Caco-2 (cell line): ENCODE results near the gene CDADC1. TPM values are rescaled to one million over a fixed set of nuclear protein-coding genes. Genes with fewer than 3 reads are reported as not detected.

ENCODE experiments used
- BruUV-seq: library from RNA; stranded (reverse); fragments of 400-500 nt; replicated peaks from 2 replicates; lab custom pipeline; 2021; lab: Mats Ljungman, UMichigan
- CTCF ChIA-PET: fragments of 300-600 bp; sonication (Branson Sonifier 250); formaldehyde crosslinking; loops from one replicate; lab custom pipeline; 2022; ENCODE audit warnings: antibody characterized with exemption; lab: Charles Lee
- POLR2A ChIA-PET: fragments of 300-600 bp; sonication (Branson Sonifier 250); formaldehyde crosslinking; loops from one replicate; lab custom pipeline; 2022; ENCODE audit warnings: antibody characterized with exemption; lab: Charles Lee
- DNase-seq, 2 experiments: peaks; one replicate each; pipeline versions ENCODE4 v3.0.0 to v3.0.0-alpha.2; 2020 to 2022
- H3K27me3 ChIP-seq: replicated peaks from 2 replicates; pipeline ENCODE4 v1.6.0; 2011; ENCODE audit warnings: low read length; ENCODE audit not compliant: control insufficient read depth, insufficient read depth
- H3K36me3 ChIP-seq: 2 replicates; pipeline ENCODE4 v1.5.1; 2011; ENCODE audit warnings: low read length; ENCODE audit not compliant: control insufficient read depth, insufficient read depth
- H3K4me1 ChIP-seq: fragments of 250-450 bp; sonication (Bioruptor Pico); 2 replicates; pipeline ENCODE4 v1.5.1; 2020; ENCODE audit warnings: mild to moderate bottlenecking
- H3K4me3 ChIP-seq: 2 replicates; pipeline ENCODE4 v1.5.1; 2011; ENCODE audit warnings: low read depth, mild to moderate bottlenecking, control low read depth, low read length
- H3K9me3 ChIP-seq: fragments of 250-450 bp; sonication (Bioruptor Pico); 2 replicates; pipeline ENCODE4 v1.5.1; 2020; ENCODE audit warnings: mild to moderate bottlenecking, moderate library complexity
- H3K27ac Mint-ChIP-seq: one replicate; pipeline ENCODE4 v1.8.0; 2022; ENCODE audit warnings: mixed read lengths; ENCODE audit not compliant: unreplicated experiment
- H3K27me3 Mint-ChIP-seq: one replicate; pipeline ENCODE4 v1.8.0; 2022; ENCODE audit warnings: mixed read lengths; ENCODE audit not compliant: insufficient read depth, unreplicated experiment
- H3K36me3 Mint-ChIP-seq: one replicate; pipeline ENCODE4 v1.8.0; 2022; ENCODE audit warnings: mild to moderate bottlenecking, mixed read lengths; ENCODE audit not compliant: insufficient read depth, unreplicated experiment
- H3K4me1 Mint-ChIP-seq: one replicate; pipeline ENCODE4 v1.8.0; 2022; ENCODE audit warnings: low read depth, mixed read lengths; ENCODE audit not compliant: unreplicated experiment
- H3K4me3 Mint-ChIP-seq: one replicate; pipeline ENCODE4 v1.8.0; 2022; ENCODE audit warnings: mild to moderate bottlenecking, moderate library complexity, mixed read lengths; ENCODE audit not compliant: unreplicated experiment
- H3K9me3 Mint-ChIP-seq: one replicate; pipeline ENCODE4 v1.8.0; 2022; ENCODE audit warnings: mixed read lengths; ENCODE audit not compliant: unreplicated experiment
- CTCF ChIP-seq, 2 experiments: fragments of 200-600 bp in 1 of 2; IDR thresholded peaks; 1 replicate in 1 of 2; 2 replicates in 1 of 2; pipeline versions ENCODE4 v1.5.1 to v1.8.0; 2011 to 2022; ENCODE audit warnings: antibody characterized with exemption in 1 of 2, control low read depth in 1 of 2, inconsistent platforms in 1 of 2, low read depth in 1 of 2, low read length in 1 of 2, mild to moderate bottlenecking in 1 of 2, moderate library complexity in 1 of 2; ENCODE audit not compliant: insufficient read depth in 1 of 2, severe bottlenecking in 1 of 2, unreplicated experiment in 1 of 2
- intact Hi-C: fragments of 100-400 bp; cut with micrococcal nuclease; formaldehyde crosslinking; loops from one replicate; pipeline ENCODE4 v1.10.0; 2022; ENCODE audit not compliant: unreplicated experiment
- total RNA-seq: library from RNA; stranded (reverse); gene quantifications from 2 replicates; pipeline ENCODE4 v1.2.3, GENCODE V29; 2022

Gene CDADC1
- total RNA-seq, 1 experiment from 2014 or later = 14.4 TPM

GRCh38 chr13:49210114-49210513, 37.6 kb upstream of the CDADC1 start:
- Histone ChIP-seq H3K9me3 (no peaks in the 10 kb centered on the region), H3K36me3 (0 out of 2 replicates have a peak, but pooled peaks cover 1% of the 10 kb centered on the region), H3K4me1 (no peaks in the 10 kb centered on the region), H3K4me3 (no peak overlapping the region), H3K27me3 (no peaks in the 10 kb centered on the region)
- Mint-ChIP-seq H3K27me3 (no peaks in the 10 kb centered on the region), H3K4me1 (no peaks in the 10 kb centered on the region), H3K9me3 (no peaks in the 10 kb centered on the region), H3K27ac (no peak overlapping the region), H3K4me3 (no peak overlapping the region), H3K36me3 (no peaks in the 10 kb centered on the region)
- TF ChIP-seq CTCF (IDR thresholded peaks at IDR 0.05; ENCODE audit: insufficient read depth in 1 of 2, low read depth in 1 of 2, low read length in 1 of 2, severe bottlenecking in 1 of 2, unreplicated experiment in 1 of 2) = no peak
- no peak for DNase-seq
- POLR2A ChIA-PET = no interaction called here
- intact Hi-C loops = no loop called here
- no TSS peak for BruUV-seq
- CTCF ChIA-PET = no interaction called here

- ChIA-PET POLR2A (no interaction called here), CTCF (no interaction called here)
- no TSS peak for BruUV-seq
- no peak overlapping the region for H3K4me3 ChIP-seq
- Mint-ChIP-seq H3K4me1 (no peaks in the 10 kb centered on the region), H3K36me3 (no peaks in the 10 kb centered on the region), H3K27ac (no peak overlapping the region), H3K9me3 (no peaks in the 10 kb centered on the region), H3K27me3 (no peaks in the 10 kb centered on the region), H3K4me3 (no peak overlapping the region)
- no peaks in the 10 kb centered on the region for H3K4me1 ChIP-seq
- 0 out of 2 replicates have a peak, but pooled peaks cover 1% of the 10 kb centered on the region for H3K36me3 ChIP-seq
- H3K27me3 ChIP-seq = no peaks in the 10 kb centered on the region
- no peak for DNase-seq
- no peaks in the 10 kb centered on the region for H3K9me3 ChIP-seq
- intact Hi-C loops = no loop called here
- TF ChIP-seq CTCF (IDR thresholded peaks at IDR 0.05; ENCODE audit: insufficient read depth in 1 of 2, low read depth in 1 of 2, low read length in 1 of 2, severe bottlenecking in 1 of 2, unreplicated experiment in 1 of 2) = no peak
These were observed 37.1 kb upstream of the CDADC1 start for GRCh38 chr13:49210669-49211068.

GRCh38 chr13:49213539-49213938, 34.2 kb upstream of the CDADC1 start:
- H3K36me3 Mint-ChIP-seq = no peaks in the 10 kb centered on the region
- Histone ChIP-seq H3K4me1 (no peaks in the 10 kb centered on the region), H3K4me3 (no peak overlapping the region), H3K9me3 (no peaks in the 10 kb centered on the region), H3K27me3 (no peaks in the 10 kb centered on the region), H3K36me3 (no peaks in the 10 kb centered on the region)
- no peak for TF ChIP-seq CTCF (IDR thresholded peaks at IDR 0.05; ENCODE audit: insufficient read depth in 1 of 2, low read depth in 1 of 2, low read length in 1 of 2, severe bottlenecking in 1 of 2, unreplicated experiment in 1 of 2)
- no TSS peak for BruUV-seq
- H3K4me3 Mint-ChIP-seq = no peak overlapping the region
- no peak overlapping the region for H3K27ac Mint-ChIP-seq
- CTCF ChIA-PET = no interaction called here
- H3K27me3 Mint-ChIP-seq = peaks cover 9% of the 10 kb centered on the region
- POLR2A ChIA-PET = no interaction called here
- H3K4me1 Mint-ChIP-seq = peaks cover 10% of the 10 kb centered on the region
- intact Hi-C loops = no loop called here
- no peak for DNase-seq
- H3K9me3 Mint-ChIP-seq = no peaks in the 10 kb centered on the region
